ENCODE results near the gene FBRSL1.

- TF ChIP-seq TAF1 (IDR thresholded peaks at IDR 0.05; ENCODE audit: borderline replicate concordance, insufficient read depth, low read length), result no peak
- no peak for TF ChIP-seq POLR2AphosphoS5 (IDR thresholded peaks at IDR 0.05; ENCODE audit: low read depth, low read length)
- TF ChIP-seq REST (IDR thresholded peaks at IDR 0.05; ENCODE audit: insufficient read depth in 1 of 2, low read depth in 2 of 2, low read length in 2 of 2), result no peak
- no peak for TF ChIP-seq SIN3A (IDR thresholded peaks at IDR 0.05; ENCODE audit: borderline replicate concordance, insufficient read depth, low read length)
- TF ChIP-seq FOXP2 (optimal IDR thresholded peaks at IDR 0.05; ENCODE audit: borderline replicate concordance, extremely low read depth, extremely low read length, insufficient read depth), result no peak
These were observed 13.5 kb upstream of the FBRSL1 start for GRCh38 chr12:132476421-132476820.

Measured in PFSK-1 (cell line).